Stimulated activated CD4-positive, alpha-beta T cell treated with anti-CD3 and anti-CD28 coated beads, Interleukin-4, amount 100 ng/mL, for 4 hours (primary cell): ENCODE data around the gene GIMAP1.
"Not testable (repeated sequence)": the region's sequence is repeated elsewhere in the genome, so short reads cannot be mapped to it uniquely, and the experiment has no call there.

Experiments used
- DNase-seq, 2 experiments: peaks; one replicate each; pipeline ENCODE4 v3.0.0-alpha.2; 2020

Gene GIMAP1

DNA sequence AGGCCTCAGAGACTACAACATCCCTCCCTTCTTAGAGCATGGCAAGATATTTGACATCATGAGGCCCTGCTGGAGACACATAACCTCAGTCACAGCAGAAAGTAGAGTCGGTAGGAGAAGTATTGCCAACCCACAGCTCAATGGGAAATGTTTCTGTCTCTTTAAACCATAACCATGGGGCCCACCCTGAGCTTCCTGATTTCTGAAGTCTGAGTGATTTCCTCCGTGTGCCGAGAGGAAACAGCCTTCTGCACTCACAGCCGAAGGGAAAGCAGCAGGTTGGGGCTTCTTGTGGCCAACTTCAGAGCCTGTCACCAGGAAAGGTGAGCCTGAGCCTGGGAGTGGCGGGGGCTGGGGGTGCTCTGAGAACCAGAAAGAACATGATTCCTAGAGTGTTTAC is at the start of gene GIMAP1:
GIMAP1 (plus strand) TSS at position 246 of the 400 bp plus-strand sequence. CDS start 2,435 bp downstream, outside the sequence.
- peak; percentile 41 to 62 for DNase-seq

DNA sequence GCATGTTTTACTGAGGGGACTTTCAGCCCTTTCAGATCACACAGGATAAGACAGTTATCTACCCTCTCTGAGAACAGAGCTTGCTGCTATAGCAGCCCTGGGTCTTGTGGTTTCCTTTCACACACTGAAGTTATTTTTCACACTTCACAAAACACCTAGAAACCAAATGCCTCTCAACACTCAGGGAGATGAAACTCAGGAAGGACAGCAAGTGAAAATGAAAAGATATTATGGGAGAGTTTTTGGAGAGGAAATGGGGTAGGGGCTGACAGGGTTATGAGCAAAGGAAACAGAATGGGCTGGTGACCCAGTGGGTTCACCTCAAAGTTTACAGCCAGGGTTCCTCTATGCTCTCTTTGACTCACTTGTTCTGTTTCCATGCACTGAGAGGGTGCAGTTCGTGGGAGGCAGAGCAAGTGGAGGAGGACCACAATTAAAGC is 47.9 kb upstream of the GIMAP1 start:
- peak; percentile 45 to 83 for DNase-seq

DNA sequence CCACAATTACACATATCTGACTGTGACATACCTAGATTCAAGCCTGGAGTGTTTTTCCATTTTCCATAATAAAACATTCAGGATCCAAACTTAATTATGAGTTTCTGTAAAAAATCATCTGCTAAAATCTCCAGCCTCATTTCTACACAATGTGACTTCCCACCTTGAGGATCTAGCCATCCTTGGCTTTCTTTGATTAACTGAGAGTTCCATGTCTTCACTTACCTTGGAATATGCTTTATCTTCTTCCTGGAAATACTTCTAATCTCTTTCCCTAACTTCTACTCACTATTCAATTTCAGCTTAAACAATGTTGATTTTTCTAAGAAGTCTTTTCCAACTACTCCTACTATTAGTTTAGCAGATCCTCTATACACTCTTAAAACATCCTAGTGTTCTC is 47.4 kb upstream of the GIMAP1 start:
- no peak for DNase-seq

DNA sequence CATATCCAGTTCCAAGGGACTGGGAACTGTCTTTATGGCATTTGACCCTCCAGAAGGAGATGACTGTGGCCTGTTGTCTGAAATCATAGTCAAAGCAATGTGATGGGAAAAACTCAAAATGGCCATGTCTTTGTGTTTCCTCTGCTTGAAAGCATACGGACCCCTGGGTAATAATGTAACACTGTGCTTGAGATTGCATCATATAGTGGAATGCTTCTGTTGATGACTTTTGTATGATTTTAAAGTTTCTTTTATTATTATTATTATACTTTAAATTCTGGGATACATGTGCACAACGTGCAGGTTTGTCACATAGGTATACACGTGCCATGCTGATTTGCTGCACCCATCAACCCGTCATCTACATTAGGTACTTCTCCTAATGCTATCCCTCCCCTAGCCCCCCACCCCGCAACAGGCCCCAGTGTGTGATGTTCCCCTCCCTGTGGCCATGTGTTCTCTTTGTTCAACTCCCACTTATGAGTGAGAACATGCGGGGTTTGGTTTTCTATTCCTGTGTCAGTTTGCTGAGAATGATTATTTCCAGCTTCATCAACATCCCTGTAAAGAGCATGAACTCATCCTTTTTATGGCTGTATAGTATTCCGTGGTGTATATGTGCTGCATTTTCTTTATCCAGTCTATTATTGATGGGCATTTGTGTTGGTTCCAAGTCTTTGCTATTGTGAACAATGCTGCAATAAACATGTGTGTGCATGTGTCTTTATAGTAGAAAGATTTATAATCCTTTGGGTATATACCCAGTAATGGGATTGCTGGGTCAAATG is 44.4 kb upstream of the GIMAP1 start:
- not testable (repeated sequence) for DNase-seq

DNA sequence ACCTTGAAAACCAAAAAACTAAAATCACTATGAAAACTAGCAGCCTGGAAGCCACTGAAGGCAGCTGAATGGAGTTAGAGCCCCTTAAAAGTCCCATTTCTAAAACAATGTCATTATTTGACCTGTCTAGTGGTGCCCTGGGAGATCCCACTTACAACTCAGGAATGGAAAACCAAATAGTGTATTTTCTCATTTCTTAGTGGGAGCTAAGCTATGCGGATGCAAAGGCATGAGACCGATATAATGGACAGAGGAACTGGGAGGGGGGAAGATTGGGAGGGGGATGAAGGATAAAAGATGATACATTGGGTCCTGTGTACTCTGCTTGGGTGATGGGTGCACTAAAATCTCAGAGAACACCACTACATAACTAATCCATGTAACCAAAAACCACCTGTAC is 40.7 kb upstream of the GIMAP1 start:
- no peak for DNase-seq

DNA sequence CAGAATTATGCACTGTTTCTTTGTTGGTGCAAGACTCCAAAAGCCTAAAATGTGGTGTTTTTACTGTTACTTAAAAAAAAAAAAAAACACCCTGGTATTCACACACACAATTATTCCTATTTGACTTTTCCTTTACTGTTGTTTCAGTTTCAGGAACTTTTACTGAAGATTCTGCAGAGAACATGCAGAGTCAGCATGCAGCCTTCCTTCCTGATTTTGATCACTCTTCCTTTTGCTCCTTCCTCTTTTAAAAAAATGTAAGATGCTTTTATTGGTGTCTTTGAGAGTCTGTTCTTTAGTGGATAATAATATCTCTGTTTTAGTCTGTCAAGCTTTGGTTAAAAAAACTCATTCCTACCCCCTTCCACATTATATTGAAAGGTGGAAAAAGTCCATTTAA is 40.1 kb upstream of the GIMAP1 start:
- not testable (repeated sequence) for DNase-seq

DNA sequence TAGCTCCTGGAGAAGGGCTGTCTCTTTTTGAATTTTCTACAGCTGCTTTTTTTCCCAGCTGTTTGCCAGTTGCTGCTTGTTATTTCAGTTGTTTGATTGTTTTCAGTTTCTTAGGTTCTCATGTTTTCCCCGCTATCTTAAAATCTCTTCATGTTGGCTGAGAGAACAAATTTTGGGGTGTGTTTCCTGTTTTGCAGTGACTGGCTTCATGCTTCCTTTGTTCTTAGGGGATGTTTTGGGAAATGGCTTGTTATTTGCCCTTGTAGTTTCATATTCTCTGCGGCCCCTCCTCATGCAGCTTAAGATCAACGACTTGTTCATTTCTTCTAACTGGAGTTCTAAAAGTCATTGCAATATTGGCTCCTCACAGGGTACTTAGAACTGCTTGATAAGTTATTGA is 39.6 kb upstream of the GIMAP1 start:
- not testable (repeated sequence) for DNase-seq

DNA sequence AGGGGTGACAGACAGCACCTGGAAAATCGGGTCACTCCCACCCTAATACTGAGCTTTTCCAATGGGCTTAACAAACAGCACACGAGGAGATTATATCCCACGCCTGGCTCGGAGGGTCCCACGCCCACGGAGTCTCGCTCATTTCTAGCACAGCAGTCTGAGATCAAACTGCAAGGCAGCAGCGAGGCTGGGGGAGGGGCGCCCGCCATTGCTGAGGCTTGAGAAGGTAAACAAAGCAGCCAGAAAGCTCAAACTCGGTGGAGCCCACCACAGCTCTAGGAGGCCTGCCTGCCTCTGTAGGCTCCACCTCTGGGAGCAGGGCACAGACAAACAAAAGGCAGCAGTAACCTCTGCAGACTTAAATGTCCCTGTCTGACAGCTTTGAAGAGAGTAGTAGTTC is 37.8 kb upstream of the GIMAP1 start:
- DNase-seq, result peak in 1 of 2 experiments; percentile 29

DNA sequence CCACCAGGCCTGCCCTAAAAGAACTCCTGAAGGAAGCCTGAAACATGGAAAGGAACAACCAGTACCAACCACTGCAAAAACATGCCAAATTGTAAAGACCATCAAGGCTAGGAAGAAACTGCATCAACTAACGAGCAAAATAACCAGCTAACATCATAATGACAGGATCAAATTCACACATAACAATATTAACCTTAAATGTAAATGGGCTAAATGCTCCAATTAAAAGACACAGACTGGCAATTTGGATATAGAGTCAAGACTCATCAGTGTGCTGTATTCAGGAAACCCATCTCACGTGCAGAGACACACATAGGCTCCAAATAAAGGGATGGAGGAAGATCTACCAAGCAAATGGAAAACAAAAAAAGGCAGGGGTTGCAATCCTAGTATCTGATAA is 36.0 kb upstream of the GIMAP1 start:
- DNase-seq, result not testable (repeated sequence)

DNA sequence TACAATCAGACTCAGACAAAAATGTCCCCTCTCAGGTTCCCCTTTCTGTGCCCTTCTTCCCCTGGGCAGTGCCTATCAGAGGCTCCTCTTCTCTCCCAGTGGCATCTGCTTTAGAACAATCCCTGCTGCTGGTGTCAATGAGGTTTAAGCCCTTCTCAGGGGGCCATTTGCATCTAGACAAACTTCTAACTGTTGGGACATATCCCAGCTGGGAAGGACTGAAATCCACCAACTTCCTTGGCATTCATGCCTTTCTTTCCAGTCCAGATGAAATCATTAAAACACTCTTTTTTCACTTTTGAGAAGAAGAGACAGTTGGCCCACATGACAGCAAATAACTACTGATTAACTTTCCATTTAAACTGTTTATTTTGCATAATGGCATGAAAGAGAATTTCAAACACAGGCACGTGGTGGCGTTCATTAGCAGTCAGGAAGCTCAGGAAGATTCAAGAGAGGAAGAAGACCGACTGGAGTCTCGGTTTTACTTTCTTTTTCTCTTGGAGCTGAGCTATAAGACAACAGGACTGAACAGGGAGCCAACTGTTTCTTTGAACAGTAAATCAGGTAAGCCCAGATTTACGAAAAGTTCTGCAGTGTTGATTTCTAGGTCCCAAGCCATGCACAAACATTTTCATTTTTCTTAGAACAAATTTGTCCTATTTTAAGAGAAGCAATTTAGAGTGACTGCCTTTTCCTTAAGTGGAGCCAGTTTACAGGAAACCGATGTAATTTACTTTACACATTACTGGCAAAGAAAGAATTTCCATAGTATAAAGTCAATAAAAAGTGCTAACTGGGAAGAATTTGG is 31.0 kb upstream of the GIMAP1 start, which contains the start of gene GIMAP2:
GIMAP2 (plus strand) TSS at position 488 of the 811 bp plus-strand sequence. CDS start 1,354 bp downstream, outside the sequence.
- DNase-seq, result peak in 1 of 2 experiments; percentile 53

DNA sequence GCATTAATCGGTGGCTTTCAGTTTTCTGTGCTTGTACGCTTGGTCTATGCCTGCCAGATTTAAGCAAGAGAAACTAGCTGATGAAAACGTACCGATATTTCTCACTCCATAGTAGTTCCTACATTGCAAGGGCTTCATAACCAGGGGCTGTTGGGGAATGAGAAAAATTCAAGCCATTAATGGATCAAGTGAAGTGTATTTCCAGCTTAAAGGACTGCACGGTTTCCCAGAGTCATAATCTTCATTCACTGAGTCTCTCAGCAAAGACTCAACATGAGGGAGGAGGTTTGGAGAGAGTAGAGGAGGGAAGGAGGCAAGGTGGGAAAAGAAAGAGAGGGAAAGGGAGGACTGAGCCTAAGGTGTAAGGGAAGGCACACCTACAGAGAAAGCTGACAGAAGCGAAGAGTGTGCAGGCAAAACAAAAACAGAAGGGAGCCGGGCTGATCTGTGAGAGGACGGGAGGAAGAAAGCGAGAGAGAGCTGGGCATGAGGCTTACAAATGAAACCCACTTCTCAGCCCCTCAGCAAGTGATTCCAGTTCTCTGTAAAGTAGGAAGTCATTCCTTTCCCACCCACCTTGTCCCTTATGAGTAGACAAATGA is 30.3 kb upstream of the GIMAP1 start:
- DNase-seq, result no peak

DNA sequence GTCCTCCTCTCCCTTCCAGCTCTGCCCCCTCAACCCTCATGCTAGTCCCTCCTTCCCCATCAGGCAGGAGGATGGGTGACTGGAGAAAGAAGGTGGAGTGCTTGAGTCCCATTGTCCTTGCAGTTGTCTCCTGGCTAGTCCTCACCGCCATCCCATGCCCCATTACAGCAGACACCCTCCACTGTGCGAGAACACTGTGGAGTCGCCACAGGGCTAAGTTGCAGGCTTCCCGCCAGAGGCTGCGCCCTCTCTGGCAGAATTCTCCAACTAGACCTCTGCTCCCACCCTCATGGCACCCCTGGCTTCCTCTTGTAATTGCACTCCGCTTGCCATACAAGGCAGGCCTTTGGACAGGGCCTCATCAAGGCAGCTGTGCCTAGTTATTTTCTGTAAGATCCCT is 27.8 kb upstream of the GIMAP1 start:
- no peak for DNase-seq

DNA sequence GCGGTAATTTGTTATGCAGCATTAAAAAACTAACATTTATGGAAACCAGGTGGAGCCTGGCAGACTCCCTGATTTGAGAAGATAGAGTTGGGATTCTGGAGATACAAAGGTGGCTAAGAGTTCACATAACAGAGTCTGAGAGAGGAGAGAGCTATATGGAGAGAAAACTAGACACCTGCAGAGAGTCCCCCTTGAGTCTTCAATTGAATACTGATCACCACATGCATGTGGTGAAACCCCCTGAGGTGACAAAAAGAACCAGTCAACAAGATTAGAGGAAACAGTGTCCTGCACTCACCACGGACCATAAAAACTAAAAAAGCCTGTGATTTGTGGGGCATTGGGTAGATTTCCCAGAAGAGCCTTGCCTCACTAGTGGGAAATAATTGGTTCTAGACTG is 20.8 kb upstream of the GIMAP1 start:
- DNase-seq, result no peak

DNA sequence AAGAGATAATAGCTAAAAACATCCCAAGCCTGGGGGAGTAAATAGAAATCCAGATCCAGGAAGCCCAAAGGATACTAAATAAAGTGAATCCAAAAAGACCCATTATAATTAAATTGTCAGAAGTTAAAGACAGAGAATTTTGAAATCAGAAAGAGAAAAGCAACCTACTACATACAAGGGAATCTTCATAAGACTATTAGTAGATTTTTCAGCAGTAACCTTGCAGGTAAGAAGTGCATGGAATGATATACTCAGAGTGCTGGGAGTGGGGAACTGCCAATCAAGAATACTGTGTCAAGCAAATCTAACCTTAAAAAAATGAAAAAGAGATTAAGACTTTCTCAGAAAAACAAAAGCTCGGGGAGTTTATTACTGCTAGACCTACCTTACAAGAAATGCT is 13.2 kb upstream of the GIMAP1 start:
- DNase-seq, result no peak

DNA sequence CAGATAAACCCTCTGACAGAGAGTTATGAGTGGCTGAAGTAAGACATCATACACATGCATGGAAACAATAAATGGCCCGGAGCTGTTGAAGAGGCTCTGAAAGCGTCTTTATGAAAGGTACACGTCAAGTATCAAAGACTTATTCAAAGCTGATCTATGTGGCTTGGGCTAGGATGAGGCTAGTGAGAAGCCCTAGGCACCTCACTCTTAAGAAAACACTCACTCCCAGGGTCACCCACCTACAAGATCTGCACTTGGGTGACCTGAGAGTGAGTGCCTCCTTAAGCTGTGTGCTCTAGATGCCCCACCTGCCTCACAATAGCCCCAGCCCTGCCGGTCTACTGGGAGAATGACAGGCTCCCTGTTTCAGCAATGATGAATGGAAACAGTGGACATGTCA is 1.1 kb upstream of the GIMAP1 start:
- DNase-seq, result no peak

DNA sequence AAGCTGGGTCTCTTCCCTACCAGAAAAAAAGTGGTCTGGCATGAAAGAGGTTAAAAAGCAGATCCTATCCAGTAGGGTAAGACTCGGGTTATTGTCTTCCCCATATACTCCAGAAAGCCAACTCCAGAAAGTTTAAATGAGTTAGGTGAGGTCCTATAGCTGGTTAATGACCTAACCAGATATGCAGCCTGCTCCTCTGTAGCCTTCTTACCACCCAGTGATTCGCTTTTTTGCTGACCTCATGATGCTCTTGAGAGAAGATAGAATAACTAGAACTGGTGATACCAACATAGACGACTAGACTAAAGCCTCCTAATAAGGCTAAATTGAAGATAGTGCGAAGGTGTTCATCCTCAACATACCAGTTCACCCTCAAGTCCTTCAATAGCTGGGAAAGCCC is 675 bp upstream of the GIMAP1 start:
- no peak for DNase-seq

DNA sequence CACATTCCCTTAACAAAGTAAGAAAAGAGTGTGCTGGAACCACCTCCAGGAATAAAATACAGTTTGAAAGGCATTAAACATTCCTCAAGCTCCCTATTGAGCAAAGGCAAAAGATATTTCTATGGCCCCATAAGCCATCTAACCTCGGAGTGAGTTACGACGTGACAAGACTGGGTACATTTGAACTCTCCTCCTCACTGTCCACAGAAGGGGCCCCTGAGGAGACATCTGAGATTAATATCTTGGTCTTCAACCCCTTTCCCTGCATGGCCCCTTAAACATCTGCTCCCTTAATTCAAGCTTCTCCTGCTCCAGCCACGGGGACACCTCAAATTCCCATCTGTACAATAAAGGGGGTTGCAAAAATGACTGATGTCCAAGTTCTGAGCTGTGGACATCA is 526 bp downstream of the GIMAP1 start:
- DNase-seq, result no peak

DNA sequence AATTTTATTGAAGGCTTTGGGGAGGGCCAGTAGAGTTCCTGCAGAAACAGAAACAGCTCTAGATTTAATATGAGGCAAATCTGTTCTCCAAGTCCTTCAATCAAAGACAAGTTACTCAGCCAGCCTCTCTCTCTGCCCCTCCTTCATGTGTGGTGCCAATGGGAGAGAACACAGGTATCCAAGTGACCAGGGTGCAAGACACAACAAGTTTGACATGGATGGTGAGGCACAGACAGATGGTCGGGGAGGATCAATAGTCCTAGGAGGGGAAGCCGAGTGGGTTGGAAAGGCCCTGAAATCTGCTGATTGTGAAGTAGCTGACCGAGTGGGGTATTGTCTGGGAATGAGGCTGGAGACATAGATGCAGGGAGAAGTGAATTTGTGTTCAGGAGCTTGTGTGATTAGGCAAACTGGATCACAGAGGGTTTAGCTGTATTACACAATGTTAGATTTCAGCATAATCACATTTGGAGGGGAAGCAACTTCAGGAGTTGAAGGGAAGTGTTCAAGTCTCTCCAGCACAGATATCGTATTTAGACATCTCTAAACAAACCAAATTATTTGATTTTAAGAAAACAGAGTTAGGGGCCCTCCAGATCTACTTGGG is 1.5 kb downstream of the GIMAP1 start:
- no peak for DNase-seq

DNA sequence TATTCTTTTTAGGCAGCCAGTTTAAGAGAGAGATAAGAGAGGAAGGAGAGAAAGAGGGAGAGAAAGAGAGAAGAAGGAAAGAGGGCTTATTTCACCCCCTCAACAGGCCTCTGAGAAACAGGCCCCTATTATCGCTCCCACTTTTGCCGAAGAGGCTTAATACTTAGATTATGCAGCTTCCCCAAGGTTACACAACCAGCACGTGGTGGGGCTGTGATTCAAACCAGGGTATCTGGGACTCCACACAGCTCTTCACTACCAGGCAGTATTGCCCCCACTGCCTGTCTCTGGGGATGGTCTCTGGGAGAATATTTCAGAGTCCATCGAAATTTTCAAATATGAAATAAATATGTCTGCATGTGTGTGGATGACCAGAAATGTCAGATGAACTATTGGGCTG is 3.0 kb downstream of the GIMAP1 start:
- no peak for DNase-seq

DNA sequence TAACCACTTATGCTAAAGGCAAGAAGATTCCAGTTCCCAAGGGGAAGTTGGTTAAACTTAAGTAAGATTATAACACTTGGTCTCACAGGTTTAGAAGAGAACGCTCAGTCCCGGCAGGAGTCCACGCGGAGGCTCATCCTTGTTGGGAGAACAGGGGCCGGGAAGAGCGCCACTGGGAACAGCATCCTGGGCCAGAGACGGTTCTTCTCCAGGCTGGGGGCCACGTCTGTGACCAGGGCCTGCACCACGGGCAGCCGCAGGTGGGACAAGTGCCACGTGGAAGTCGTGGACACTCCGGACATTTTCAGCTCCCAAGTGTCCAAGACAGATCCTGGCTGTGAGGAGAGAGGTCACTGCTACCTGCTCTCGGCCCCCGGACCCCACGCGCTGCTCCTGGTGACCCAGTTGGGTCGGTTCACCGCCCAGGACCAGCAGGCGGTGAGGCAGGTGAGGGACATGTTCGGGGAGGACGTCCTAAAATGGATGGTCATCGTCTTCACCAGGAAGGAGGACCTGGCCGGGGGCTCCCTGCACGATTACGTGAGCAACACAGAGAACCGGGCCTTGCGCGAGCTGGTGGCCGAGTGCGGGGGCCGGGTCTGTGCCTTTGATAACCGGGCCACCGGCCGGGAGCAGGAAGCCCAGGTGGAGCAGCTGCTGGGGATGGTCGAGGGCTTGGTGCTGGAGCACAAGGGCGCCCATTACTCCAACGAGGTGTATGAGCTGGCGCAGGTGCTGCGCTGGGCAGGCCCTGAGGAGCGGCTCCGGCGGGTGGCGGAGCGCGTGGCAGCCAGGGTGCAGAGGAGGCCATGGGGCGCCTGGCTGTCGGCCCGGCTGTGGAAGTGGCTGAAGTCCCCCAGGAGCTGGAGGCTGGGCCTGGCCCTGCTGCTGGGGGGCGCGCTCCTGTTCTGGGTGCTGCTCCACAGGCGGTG is 3.8 kb downstream of the GIMAP1 start:
- DNase-seq, result no peak

DNA sequence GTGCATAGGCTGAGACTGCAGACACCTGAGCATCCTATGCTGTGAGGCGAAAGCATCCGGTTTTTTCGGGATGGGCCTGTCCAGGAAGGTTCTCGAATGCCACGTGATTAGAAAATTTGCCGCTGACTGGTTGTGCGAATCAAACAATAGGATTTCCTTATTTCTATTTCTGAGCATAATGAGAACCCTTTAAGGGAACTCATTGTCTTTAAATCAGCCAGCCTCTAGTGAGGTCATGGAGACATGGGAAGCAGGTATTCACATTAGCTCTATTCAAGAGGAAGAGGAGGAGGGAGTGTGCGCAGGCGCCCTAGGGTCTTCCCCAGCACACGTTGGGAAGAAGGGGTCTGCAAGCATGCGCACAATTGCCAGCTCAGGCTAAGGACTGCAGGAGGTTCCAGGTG is 5.6 kb downstream of the GIMAP1 start:
- DNase-seq, result no peak

DNA sequence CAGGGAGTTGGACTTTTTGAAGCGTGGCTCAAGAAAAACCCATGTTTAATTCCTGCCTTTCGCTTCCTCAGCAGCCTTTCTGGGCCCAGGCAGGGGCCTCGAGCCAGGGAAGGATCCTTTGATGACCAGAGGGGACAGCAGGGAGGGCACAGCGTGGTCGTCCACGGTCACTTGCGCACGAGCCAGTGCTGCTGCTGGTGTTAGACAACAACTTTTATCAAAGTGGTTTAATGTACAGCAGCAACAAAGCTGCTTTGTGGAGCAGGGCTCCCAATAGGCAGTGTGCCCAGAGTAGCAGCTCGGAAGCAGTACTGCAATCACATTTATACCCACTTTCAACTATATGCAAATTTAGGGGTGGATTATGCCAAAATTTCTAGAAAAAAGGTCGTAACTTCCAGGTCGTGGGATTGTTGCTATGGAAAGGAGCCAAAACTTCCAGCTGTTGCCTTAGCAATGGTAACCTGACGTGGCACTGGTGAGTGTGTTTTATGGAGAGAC is 6.1 kb downstream of the GIMAP1 start:
- DNase-seq, result no peak
